ENCODE measurements around the gene VWDE. TPM values are rescaled to one million over a fixed set of nuclear protein-coding genes. Genes with fewer than 3 reads are reported as not detected.

Gene VWDE
- total and polyA plus RNA-seq, 10 of the 15 experiments (the other 5 are each of a cell fraction or from before 2014, with no cell fraction given): 0.74 to 2.1 (median 1.3) TPM

DNA sequence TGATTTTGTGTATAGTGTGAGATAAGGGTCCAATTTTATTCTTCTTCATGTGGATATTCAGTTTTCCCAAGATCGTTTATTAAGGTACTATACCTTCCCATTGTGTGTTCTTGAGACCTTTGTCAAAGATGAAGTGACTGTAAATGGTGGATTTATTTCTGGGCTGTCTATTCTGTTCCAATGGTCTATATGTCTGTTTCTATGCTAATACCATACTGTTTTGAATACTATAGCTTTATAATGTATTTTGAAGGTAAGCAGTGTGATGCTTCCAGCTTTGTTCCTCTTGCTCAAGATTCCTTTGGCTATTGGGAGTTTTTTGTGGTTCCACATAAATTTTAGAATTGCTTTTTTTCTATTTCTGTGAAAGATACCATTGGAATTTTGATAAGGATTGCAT lies 8.7 kb upstream of the VWDE start:
- no peak for DNase-seq (ENCODE audit: low read depth, low spot score)
- H3K4me2 ChIP-seq (ENCODE audit: control insufficient read depth, insufficient read depth): no peak overlapping the region
- ChIA-PET SMC1A (ENCODE audit: uncharacterized antibody, unreplicated experiment) (no interaction called here), RAD21 (ENCODE audit: unreplicated experiment) (no interaction called here), CTCF (no interaction called here), POLR2A (no interaction called here)
- H3K79me2 ChIP-seq (ENCODE audit: control insufficient read depth, insufficient read depth, low read length): no peaks in the 10 kb centered on the region
- intact Hi-C loops (cut with micrococcal nuclease; ENCODE audit: unreplicated experiment) (no loop called here), in situ Hi-C loops (cut with MboI) (no loop called here)
- H3K9ac ChIP-seq (ENCODE audit: control insufficient read depth, insufficient read depth, low read length): no peak overlapping the region
- WGBS (ENCODE audit: insufficient coverage, insufficient replicate concordance, low lambda C conversion rate, missing lambda C conversion rate): 19% methylated on average over 1 of the region's 1 CpG
- H3K27ac ChIP-seq (ENCODE audit: control insufficient read depth, insufficient read depth): no peak overlapping the region
- no peak overlapping the region for H3K4me3 ChIP-seq
- no peaks in the 10 kb centered on the region for H3K4me1 ChIP-seq (ENCODE audit: control insufficient read depth, insufficient read depth, low read length)
- FAIRE-seq: no peak
- no peak for ATAC-seq
- H2AFZ ChIP-seq (ENCODE audit: control insufficient read depth, low read depth, low read length): no peak overlapping the region
- H3K27me3 ChIP-seq (replicated peaks in 1 of 2; ENCODE audit: control insufficient read depth in 2 of 2, insufficient read depth in 2 of 2, low read length in 1 of 2): no peaks in the 10 kb centered on the region
- BruUV-seq (replicated peaks): no TSS peak
- no peaks in the 10 kb centered on the region for H4K20me1 ChIP-seq (ENCODE audit: control insufficient read depth, insufficient read depth)
- TF ChIP-seq CBX3 (IDR thresholded peaks at IDR 0.05; ENCODE audit: borderline replicate concordance, low read depth): no peak
- TF ChIP-seq, protein P1, sequence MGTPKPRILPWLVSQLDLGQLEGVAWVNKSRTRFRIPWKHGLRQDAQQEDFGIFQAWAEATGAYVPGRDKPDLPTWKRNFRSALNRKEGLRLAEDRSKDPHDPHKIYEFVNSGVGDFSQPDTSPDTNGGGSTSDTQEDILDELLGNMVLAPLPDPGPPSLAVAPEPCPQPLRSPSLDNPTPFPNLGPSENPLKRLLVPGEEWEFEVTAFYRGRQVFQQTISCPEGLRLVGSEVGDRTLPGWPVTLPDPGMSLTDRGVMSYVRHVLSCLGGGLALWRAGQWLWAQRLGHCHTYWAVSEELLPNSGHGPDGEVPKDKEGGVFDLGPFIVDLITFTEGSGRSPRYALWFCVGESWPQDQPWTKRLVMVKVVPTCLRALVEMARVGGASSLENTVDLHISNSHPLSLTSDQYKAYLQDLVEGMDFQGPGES (IDR thresholded peaks at IDR 0.05): no peak
- TF ChIP-seq SUPT20H (IDR thresholded peaks at IDR 0.05; ENCODE audit: borderline replicate concordance, control insufficient read depth, low read depth, low read length): no peak
- TF ChIP-seq PAX8 (IDR thresholded peaks at IDR 0.05): no peak
- TF ChIP-seq RFX5 (IDR thresholded peaks at IDR 0.05; ENCODE audit: low read depth, low read length): no peak
- no peak for TF ChIP-seq SIX5 (IDR thresholded peaks at IDR 0.05; ENCODE audit: low read depth, low read length, severe bottlenecking)
- TF ChIP-seq NR2F1 (conservative IDR thresholded peaks at IDR 0.05): no peak
- TF ChIP-seq, protein P2, sequence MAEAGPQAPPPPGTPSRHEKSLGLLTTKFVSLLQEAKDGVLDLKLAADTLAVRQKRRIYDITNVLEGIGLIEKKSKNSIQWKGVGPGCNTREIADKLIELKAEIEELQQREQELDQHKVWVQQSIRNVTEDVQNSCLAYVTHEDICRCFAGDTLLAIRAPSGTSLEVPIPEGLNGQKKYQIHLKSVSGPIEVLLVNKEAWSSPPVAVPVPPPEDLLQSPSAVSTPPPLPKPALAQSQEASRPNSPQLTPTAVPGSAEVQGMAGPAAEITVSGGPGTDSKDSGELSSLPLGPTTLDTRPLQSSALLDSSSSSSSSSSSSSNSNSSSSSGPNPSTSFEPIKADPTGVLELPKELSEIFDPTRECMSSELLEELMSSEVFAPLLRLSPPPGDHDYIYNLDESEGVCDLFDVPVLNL (IDR thresholded peaks at IDR 0.05; ENCODE audit: low read depth, low read length): no peak
- no peak for TF ChIP-seq SMAD1 (IDR thresholded peaks at IDR 0.05; ENCODE audit: low read depth, partially characterized antibody)
- no peak for TF ChIP-seq CREM (IDR thresholded peaks at IDR 0.05; ENCODE audit: low read depth)
- TF ChIP-seq, protein P3, sequence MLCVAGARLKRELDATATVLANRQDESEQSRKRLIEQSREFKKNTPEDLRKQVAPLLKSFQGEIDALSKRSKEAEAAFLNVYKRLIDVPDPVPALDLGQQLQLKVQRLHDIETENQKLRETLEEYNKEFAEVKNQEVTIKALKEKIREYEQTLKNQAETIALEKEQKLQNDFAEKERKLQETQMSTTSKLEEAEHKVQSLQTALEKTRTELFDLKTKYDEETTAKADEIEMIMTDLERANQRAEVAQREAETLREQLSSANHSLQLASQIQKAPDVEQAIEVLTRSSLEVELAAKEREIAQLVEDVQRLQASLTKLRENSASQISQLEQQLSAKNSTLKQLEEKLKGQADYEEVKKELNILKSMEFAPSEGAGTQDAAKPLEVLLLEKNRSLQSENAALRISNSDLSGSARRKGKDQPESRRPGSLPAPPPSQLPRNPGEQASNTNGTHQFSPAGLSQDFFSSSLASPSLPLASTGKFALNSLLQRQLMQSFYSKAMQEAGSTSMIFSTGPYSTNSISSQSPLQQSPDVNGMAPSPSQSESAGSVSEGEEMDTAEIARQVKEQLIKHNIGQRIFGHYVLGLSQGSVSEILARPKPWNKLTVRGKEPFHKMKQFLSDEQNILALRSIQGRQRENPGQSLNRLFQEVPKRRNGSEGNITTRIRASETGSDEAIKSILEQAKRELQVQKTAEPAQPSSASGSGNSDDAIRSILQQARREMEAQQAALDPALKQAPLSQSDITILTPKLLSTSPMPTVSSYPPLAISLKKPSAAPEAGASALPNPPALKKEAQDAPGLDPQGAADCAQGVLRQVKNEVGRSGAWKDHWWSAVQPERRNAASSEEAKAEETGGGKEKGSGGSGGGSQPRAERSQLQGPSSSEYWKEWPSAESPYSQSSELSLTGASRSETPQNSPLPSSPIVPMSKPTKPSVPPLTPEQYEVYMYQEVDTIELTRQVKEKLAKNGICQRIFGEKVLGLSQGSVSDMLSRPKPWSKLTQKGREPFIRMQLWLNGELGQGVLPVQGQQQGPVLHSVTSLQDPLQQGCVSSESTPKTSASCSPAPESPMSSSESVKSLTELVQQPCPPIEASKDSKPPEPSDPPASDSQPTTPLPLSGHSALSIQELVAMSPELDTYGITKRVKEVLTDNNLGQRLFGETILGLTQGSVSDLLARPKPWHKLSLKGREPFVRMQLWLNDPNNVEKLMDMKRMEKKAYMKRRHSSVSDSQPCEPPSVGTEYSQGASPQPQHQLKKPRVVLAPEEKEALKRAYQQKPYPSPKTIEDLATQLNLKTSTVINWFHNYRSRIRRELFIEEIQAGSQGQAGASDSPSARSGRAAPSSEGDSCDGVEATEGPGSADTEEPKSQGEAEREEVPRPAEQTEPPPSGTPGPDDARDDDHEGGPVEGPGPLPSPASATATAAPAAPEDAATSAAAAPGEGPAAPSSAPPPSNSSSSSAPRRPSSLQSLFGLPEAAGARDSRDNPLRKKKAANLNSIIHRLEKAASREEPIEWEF (IDR thresholded peaks at IDR 0.05; ENCODE audit: insufficient replicate concordance, low read depth, low read length): no peak
- no peak for TF ChIP-seq SP1 (IDR thresholded peaks at IDR 0.05; ENCODE audit: low read depth, low read length)
- no peak for TF ChIP-seq MTA2 (IDR thresholded peaks at IDR 0.05; ENCODE audit: low read depth)
- H3K9me3 ChIP-seq (replicated peaks; ENCODE audit: control insufficient read depth, insufficient read depth, low read length): no peaks in the 10 kb centered on the region
- no peaks in the 10 kb centered on the region for H3K36me3 ChIP-seq (ENCODE audit: control insufficient read depth in 2 of 2, insufficient read depth in 2 of 2, low read length in 1 of 2)

Measured in GM12878 (cell line).